ENCODE results near the gene SECTM1.

Gene SECTM1

DNA sequence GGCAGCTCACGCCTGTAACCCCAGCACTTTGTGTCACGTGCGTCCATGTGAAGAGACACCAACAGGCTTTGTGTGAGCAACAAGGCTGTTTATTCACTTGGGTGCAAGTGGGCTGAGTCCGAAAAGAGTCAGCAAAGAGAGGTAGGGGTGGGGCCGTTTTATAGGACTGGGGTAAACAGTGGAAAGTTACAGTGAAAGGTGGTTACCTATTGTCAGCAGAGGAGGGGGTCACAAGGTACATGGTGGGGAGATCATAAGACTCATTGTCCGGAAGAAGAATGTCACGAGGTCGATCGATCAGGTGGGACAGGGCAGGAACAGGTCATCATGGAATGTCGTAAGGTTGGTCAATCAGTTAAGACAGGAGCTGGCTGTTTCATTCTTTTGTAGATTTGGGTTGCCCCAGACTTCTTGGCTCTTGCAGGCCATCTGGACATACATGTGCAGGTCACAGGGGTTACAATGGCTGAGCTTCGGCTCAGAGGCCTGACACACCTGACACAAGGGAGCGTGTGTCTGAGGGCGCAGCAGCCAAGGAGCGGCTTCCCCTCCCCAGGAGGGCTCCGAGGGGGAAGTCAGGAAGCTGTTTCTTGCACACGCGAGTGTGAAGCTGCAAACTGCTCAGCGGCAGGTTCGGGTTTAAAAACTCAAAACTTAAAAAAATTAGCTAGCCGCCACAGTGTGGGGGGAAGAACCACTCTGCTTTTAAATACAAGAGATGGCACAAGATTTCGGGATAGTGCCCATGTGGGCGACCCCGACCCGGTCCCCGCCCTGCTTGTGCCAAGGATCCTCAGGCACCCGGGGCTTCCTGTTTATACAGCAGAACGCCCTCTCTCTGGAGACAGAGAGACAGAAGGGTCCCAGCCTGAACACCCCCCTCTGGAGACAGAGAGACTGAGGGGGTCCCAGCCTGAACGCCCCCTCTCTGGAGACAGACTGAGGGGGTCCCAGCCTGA lies 13.1 kb upstream of the SECTM1 start:
- no peak for DNase-seq

GRCh38 chr17:82345151-82345976 lies 11.8 kb upstream of the SECTM1 start:
- DNase-seq, result no peak

- DNase-seq, result no peak
These were observed 10.8 kb upstream of the SECTM1 start for GRCh38 chr17:82344175-82344907.

DNA sequence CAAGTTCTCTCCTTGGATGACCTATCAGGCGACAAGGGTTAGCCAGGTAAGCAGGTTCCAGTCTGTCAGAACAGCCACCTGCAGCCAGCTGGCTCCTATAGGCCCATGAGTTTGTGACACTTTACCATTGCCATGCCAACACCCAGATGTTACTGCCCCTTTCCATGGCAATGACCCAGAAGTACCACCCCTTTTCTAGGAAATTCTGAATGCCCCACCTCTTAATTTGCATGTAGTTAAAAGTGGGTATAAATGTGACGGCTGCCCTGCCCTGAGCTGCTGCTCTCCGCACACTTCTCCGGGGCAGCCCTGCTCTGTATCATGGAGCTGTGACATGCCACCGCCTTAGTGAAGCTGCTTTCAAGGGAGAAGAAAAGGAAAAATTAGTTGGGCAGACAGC lies 10.0 kb upstream of the SECTM1 start:
- DNase-seq, result no peak

GRCh38 chr17:82342361-82343079 lies 9.0 kb upstream of the SECTM1 start:
- no peak for DNase-seq

DNA sequence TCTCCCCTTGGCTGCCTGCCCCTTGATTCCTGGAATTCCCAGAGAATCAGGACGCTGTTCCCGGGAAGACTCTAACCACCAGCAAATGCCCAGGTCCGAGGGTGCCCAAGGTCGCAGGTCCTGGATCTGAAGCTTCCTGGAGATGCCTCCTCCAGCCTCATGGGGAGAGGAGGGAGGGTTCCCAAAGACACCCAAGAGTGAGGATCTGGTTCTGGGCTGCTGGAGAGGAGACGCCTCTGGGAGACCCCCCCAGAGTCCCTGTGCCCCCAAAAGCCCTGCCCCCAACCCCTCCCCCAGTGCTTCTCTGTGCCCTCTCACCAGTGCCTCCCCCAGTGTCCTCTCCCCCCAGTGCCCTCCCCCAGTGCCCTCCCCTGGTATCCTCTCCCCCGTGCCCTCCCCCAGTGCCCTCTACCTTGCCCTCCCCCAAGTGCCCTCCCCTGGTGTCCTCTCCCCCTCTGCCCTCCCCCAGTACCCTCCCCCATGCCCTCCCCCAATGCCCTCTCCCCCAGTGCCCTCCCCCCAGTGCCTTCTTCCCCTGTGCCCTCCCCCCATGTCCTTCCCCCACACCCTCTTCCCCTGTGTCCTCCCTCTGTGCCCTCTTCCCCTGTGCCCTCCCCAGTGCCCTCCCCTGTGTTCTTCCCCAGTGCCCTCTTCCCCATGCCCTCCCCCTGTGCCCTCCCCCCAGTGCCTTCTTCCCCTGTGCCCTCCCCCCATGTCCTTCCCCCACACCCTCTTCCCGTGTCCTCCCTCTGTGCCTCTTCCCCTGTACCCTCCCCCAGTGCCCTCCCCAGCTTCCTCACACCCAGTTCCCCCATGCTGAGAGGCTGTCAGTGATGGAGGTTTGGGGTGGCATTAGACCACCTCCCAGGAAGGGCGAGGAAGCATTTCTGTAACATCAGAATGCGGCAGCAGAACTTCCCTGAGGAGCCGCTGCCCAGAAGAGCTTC lies 6.3 kb upstream of the SECTM1 start:
- no peak for DNase-seq

- no peak for DNase-seq
These were observed 5.5 kb upstream of the SECTM1 start for GRCh38 chr17:82338858-82339633.

DNA sequence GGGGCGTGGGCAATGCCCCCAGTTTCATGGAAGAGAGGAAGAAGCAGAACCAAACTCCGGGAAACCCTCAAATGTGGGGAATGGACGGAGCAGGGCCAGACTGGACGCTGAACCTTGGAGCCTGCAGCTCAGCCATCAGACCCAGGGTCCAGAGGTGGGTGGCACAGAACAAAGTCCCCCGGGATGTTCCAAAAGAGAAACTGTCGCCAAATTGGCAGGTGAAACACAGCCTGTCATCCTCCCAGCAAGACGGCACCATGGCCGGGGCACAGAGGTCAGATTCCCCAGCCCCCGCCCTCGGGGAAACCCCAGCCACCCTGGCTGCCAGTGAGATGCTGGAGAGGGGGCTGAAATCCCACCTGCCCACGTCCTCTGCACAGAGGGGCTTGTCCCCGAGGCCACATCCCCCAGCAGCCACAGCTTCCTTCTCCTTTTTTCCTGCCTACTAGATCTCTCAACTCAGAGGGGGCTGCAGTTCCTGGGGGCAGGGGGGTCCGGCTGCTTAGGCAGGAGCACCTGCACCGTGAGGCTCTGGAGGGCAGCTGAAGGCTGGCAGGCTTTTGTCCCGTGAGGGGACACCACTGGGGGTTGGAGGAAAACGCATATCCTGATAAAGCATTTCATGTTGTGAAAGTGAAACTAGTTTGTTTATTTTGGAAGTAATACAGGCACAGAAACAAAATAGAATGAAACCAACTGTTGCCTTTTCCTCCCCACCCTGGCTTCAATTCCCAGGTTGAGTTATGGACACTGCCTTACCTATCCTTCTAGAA lies 1.2 kb upstream of the SECTM1 start:
- DNase-seq, result no peak

DNA sequence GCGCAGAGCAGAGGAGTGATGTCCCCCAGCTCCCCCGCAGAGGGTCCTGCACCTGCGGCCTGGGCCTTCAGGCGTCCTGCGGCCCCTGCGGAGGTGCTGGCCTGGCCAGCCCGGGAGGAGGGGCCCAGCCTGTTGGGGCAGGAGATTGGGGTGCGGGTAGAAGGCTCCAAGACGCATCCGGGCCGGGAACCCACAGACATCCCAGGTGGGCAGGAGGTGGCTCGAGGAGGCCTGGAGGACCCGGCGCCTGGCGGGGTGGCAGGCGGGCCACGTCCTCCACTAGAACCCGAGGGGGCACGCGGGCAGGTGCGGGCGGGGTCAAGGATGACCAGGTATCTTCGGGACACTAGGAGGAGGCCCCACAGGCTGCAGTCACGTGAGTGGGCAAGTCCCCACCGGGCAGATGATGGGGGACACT lies 647 bp upstream of the SECTM1 start:
- DNase-seq, result no peak

- no peak for DNase-seq
These were observed 792 bp downstream of the SECTM1 start for GRCh38 chr17:82332669-82333278.

GRCh38 chr17:82331345-82331939 lies 2.1 kb downstream of the SECTM1 start:
- no peak for DNase-seq

DNA sequence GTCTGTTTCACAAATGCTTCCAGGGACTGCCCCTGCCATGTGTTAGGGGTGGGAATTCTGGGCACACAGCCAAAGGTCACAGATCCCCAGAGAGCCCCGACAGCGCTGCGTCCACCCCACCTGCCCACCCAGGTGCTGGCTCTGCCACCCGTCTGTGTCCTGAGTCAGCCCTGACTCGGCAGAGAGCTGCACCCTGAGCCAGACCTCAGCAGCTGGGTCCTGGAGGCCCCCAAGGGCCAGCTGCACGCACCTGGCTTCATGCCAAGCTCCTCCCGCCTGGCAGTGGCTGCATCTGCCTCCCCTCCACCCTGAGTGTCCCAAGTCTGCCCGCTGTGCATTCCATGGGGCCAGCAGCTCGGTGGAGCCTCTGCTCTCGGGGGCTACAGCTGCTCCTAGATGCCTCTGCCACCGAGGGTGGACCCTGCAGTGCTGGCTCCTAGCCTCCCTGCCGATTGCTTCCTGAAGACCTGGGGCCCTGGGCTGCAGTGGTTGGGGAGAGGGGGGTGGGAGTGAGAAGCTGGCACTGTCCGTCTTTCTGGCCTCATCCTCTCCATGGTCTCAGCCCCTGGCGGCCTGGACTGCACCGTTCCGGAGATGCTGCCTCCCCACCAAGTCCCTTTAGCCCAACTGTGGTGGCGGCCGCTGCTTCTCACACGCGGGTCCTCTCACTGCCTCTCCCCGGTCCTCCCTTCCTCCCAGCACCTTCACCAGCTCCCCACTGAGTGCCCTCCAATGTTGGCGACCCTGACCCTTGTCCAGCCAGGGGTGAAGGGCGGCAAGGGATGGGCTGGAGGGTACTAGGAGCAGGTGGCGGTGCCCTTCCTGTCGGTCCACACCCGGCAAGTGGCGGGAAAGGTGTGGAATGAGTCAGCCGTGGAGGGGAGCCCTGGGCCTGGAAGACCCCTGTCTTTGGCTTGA lies 3.0 kb downstream of the SECTM1 start:
- DNase-seq, result peak; percentile 28

GRCh38 chr17:82329683-82330321 lies 3.8 kb downstream of the SECTM1 start:
- DNase-seq, result no peak

GRCh38 chr17:82328994-82329507 lies 4.5 kb downstream of the SECTM1 start:
- no peak for DNase-seq

GRCh38 chr17:82328141-82328993 lies 5.2 kb downstream of the SECTM1 start:
- DNase-seq, result no peak

DNA sequence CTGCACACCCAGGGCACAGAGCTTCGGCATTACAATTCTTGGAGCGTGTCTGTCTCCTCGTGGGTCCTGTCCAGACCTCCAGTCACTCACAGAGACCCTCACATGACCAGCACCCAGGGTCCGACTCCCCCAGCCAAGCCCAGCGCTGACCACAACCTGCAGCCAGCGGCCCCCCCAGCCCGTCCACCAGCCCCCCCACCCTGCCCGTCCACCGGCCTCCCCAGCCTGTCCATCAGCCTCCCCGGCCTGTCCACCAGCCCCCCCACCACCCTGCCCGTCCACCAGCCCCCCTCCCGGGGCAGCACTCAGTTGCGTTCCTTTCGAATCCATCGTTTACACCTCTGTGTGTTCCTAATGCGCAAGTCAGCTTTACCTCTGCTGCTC lies 5.8 kb downstream of the SECTM1 start:
- no peak for DNase-seq

Measured in DMS79 (cell line).